Stimulated activated CD4-positive, alpha-beta T cell treated with anti-CD3 and anti-CD28 coated beads, Interleukin-15, amount 100 ng/mL, for 24 hours (primary cell): ENCODE data around the gene AMZ1.
A peak's percentile ranks its signal among the peaks of the same experiment; 100 is the strongest.
"Not testable (repeated sequence)": the region's sequence is repeated elsewhere in the genome, so short reads cannot be mapped to it uniquely, and the experiment has no call there.

Experiments used
- DNase-seq: peaks from one replicate; pipeline ENCODE4 v3.0.0-alpha.2; 2020

AMZ1 gene

DNA sequence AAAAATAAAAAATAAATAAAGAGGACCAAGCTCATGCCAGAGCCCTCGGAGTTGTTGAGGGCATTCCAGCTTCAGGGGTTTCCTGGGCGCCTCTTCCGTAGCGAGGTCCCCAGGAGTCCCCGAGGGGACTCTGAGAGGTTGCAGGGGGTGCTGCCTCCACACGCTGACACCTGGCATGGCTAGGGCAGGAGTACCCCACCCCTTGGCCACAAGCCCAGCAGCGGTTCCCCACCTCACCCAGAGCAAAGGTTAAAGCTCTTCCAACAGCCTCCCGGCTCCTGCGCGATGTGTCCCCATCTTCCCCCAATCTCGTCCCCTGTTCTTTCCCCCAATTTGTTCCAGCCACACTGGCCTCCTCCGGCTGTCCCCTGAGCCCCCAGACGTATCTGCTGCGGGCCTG, 4.5 kb downstream of the AMZ1 start:
- no peak for DNase-seq

DNA sequence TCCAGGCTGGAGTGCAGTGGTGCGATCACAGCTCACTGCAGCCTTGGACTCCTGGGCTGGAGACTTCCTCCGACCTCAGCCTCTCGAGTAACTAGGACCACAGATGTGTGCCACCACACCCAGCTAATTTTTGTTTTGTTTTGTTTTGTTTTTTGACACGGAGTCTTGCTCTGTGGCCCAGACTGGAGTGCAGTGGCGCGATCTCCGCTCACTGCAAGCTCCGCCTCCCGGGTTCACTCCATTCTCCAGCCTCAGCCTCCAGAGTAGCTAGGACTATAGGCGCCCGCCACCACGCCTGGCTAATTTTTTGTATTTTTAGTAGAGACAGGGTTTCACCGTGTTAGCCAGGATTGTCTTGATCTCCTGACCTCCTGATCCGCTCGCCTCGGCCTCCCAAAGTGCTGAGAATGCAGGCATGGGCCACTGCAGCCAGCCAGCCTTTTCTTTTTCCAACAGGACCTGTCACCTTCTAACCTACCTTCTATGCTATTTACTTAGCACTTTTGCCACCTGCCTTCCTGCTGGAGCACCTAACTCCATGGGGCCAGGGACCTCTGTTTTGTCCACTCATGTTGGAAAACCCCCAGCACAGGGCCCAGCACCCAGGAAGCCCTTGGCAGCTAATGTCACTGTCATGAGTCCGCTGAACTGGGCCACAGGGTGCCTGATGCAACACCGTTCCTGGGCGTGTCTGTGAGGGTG, 5.6 kb downstream of the AMZ1 start:
- DNase-seq: not testable (repeated sequence)

DNA sequence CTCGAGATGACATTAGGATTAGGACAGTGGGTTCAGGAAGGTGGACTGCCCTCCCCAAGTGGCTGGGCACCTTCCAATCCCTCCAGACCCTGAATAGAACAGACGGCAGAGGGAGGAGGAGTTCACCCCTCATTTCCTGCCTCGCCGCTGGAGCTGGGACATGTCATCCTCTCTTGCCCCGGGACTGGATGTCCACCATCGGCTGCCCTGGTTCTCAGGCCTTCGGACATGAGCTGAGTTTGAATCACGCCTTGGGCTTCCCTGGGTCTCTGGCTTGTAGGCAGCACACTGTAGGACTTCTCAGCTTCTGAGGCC, 6.1 kb downstream of the AMZ1 start:
- not testable (repeated sequence) for DNase-seq

DNA sequence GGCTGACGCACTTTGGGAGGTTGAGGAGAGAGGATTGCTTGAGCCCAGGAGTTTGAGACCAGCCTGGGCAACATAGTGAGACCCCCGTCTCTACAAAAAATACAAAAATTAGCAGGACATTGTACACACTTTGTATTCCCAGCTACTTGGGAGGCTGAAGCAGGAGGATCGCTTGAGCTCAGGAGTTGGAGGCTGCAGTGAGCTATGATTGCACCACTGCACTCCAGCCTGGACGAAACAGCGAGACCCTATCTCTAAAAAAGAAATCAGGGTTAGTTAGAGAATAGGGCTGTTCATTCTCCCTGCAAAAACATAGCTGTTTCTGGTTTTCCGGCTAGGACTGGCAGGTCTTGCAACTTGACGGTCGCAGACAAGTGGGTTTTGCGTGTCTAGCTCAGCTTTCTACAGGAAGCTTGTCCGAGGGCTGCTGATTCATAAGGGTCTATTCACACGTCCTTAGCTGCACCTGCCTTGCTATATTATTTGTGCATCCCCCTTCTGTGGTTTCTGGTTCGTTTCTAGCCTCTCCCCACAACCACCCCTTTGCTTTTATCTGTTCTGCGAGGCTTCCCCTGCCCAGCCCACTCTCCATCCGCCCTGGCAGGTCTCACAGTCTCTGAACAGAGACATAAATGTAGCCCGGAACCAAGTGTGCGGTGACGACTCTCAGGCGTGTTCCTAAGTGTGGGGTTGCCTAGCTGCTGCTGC, 10.7 kb downstream of the AMZ1 start:
- peak; percentile 72 for DNase-seq

DNA sequence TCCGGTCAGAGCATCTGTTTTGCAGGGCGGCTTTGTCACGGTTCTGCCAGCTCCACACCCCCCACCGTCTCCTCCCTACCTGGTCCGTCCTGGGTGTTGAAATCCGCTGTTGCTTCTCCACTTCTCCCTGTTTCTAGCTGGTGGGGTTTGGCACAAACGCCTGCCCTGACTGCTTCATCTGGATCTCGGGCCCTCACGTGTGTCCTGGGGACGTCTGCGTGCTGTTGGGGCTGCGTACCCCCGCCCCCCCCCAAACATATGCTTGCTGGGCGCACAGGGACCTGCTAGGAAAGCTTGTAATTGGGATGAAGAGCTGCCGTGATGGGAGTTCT, 11.3 kb downstream of the AMZ1 start:
- DNase-seq: no peak

DNA sequence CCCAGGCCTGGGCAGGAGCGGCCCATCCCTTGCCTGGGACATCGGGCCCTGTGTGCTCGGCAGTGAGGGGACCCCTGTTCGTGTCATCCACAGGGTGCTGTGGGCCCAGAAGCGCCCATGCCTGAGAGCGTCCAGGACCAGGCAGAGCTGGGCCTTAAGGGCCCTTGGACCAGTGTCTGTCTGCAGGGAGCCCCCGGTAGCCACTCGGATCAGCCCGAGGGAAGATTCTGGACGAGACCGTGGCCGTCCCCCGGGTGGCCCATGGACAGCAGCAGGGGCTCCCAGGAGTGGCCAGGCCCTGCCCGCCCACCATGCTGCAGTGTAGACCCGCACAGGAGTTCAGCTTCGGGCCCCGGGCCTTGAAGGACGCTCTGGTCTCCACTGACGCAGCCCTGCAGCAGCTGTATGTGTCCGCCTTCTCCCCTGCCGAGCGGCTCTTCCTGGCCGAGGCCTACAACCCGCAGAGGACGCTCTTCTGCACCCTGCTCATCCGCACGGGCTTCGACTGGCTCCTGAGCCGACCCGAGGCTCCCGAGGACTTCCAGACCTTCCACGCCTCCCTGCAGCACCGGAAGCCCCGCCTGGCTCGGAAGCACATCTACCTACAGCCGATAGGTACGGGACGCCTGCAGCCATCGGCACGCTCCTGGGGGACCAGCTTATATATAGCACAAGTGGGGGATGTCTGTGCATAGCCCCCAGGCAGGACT, 12.3 kb downstream of the AMZ1 start:
- DNase-seq: no peak

DNA sequence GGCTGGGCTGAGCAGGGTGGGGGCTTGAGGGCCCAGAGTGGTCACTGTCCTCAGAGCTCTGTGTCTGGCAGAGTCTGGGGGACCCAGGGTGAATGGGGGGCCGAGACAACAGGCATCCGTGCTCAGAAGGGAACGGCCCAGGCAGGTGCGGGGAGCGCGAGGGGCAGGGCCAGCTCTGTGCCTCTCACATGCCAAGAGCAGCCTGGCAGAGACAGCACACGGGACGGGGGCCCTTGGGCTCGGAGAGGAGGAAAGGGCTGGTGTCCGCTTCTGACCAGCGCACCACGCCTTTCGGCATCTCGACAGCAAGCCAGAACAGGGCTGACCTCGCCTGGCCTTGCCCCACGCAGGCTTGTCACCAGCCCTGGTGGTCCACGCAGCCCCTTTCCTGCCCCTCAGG, 13.4 kb downstream of the AMZ1 start:
- no peak for DNase-seq

DNA sequence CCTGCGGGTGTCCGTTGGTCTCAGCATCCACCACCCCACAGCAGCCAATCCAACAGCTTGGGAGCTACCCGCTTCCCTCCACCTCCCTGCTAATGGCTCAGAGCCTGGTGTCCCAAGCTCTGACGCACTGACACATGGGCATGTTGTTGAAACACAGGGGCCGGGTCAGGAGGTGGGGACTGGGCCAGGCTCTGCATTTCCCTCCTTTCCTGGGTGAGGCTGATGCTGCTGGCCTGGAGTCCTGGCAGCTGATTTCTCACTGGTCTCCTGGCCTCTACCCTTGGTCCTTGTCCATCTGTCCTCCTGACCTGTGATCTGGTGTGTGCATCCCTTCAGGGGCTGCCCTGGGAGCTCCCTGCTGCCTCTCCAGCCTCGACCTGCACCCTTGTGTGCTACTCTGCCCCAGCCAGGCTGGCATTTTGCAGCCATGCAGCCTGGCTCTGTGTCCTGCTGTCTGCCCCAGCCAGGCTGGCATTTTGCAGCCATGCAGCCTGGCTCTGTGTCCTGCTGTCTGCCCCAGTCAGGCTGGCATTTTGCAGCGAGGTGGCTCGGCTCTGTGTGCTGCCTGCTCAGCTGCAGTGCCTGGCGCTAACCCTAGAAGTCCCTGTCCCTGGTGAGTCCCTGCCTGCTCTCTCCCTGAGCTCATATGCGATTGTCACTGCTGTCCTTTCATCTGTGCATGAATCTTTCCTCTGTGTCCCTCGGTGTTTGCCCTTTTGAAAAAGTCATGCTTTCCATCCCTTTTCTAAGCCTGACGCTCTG, 14.0 kb downstream of the AMZ1 start:
- DNase-seq: no peak

DNA sequence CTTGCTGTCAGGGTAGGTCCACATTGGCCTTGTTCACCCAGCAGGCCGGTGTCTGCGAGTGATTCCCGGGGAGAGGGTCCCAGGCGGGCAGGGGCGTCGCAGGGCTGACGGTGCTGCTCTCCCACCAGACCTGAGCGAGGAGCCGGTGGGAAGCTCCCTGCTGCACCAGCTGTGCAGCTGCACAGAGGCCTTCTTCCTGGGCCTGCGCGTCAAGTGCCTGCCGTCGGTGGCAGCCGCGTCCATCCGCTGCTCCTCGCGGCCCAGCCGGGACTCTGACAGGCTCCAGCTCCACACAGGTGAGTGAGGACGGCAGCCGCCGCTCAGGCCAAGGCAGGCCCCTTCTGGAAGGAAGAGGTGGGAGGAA, 14.6 kb downstream of the AMZ1 start:
- DNase-seq: no peak

DNA sequence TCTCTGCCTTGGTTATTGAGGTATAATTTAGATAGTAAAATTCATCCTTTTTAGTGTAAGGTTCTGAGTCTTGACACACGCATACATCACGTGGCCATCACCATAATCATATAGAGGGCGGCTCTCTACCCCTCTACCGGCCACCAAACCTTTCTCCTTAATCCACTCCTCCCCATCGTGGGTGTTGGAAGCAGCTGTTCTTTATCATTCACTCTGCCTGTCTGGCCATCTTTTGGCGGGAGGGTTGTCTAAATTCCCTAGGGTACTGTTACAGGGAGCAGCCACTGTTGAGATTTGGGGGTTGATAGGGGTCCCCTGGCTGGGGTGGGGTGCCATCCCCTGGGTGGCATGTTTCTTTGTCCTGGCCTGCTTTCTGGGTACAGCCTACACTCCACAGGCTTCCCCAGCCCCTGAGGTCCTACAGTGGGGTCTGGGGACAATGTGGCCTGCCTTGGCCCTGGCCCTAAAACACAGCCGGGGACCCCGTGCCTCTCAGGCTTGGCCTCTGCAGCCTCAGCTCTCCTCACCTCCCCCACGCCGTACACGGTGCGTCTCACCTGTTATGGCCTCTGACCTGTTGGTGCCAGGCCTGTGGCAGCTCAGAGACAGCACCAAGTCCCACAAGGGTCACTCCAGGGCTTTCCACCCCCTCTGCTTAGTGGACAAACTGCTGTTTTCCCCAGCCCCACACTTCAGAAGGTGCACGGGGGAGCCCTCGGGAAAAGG, 17.5 kb downstream of the AMZ1 start:
- DNase-seq: no peak

DNA sequence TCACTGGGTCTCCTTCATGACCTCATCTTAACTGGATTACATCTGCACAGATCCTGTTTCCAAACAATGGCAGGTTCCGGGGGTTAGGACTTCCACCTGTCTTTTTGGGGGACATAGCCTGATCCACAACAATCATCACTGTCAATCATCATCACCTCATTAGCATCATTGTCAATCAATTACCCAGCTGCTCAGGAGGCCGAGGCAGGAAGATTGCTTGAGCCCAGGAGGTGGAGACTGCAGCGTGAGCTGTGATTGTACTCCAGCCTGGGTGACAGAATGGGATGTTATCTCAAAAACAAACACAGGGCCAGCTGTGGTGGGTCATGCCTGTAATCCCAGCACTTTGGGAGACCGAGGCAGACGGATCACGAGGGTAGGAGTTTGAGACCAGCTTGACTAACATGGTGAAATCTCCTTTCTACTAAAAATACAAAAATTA, 18.7 kb downstream of the AMZ1 start:
- no peak for DNase-seq

DNA sequence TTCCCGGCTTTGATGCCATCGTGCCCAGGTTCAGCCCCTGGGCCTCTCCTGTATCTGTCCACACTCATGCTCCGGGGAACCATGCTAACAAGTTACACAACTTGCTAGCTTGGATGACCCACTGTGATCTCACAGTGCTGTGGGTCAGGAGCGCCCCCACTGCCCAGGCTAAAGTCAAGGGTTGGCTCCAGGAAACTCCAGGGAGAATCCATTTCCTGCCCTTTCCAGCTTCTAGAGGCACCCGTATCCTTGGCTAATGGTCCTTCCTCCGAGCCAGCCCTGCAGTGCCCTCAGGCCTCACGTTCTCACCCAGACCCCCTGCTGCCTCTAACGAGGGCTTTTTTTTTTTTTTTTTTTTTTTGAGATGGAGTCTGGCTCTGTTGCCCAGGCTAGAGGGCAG, 19.5 kb downstream of the AMZ1 start:
- no peak for DNase-seq

DNA sequence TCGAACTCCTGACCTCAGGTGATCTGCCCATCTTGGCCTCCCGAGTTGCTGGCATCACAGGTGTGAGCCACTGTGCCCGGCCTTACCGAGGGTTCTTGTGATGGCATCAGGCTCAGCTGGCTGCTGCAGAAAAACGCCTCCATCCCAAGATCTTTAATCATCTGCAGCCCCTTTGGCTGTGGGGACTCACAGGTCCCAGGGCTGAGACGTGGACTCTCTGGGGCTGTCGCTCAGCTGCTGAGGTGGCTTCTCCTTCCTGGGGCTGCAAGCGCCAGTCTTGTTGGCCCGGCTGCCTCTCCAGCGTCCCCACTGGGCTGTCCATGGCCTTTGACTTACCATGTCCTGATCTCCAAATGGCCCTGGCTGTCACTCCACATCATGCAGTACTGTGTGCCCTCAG, 20.0 kb downstream of the AMZ1 start:
- DNase-seq: no peak

DNA sequence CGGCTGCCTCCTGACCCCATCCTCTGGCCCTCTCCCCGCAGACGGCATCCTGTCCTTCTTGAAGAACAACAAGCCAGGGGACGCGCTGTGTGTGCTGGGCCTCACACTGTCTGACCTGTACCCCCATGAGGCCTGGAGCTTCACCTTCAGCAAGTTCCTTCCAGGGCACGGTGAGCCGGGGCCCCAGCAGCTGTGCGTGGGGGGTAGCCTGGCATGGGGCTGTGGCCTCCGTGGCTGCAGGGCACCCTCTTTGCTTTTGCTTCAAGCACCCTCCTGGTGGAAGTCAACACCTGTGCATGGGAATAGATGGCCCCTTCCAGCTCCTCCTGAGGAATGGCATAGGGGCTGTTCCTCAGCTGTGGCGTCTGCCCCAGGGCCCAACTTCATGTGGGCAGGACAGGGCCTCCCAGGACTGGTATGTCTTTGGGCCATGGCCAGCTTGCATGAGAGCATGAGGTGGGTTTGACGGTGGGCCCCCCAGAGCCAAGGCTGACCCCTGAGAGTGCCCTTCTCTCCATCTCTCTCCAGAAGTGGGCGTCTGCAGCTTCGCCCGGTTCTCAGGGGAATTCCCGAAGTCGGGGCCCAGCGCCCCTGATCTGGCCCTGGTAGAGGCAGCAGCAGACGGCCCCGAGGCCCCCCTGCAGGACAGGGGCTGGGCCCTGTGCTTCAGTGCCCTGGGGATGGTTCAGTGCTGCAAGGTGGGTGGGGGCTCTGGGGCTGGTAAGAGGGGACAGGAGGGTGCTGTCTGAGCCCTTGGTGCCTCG, 20.7 kb downstream of the AMZ1 start:
- DNase-seq: no peak

DNA sequence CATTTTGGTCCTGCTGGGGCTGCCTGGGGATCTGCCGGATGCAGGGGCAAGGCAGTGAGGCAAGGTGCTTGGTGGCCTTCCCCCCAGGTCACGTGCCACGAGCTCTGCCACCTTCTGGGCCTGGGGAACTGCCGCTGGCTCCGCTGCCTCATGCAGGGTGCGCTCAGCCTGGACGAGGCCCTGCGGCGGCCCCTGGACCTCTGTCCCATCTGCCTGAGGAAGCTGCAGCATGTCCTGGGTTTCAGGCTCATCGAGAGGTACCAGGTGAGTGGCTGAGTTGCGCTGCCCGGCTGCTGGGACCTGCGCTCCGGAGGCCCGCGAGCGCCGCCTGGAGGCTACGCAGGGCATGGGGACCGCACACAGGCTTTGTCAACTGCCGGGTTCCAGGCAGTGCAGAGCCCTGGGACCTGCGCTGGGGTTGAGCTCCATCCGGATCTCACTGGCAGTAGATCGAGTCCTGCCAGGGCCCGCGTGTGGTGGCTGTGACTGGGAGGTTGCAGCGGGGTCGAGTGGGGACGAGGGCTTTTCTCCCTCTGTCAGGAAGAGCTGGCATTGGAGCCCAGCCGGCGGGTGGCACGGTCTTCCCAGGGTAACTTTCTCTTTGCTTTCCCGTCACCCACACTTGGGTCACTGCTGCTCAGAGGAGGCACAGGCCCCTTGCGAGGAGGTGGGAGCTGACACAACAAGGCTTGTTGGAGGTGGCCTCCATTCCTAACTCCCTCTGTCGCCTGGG, 21.7 kb downstream of the AMZ1 start:
- peak; percentile 84 for DNase-seq

DNA sequence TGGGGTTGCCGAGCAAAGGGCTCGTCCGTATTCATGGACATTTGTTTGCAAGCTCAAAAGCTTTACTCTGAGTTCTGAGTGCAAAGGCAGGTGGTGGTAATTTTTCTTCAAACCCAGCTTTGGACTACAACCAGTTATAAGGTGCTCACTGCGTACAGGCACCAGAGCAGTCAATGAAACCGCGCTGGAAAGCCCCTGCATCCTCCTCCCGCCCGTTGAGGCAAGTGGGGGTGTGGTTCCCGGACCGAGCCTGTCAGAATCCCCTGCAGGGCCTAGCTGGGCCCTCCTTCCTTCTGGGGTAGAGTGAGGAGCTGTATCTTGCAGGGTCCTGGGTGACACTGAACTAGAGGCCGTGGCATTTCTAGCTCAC, 22.3 kb downstream of the AMZ1 start:
- peak; percentile 65 for DNase-seq

DNA sequence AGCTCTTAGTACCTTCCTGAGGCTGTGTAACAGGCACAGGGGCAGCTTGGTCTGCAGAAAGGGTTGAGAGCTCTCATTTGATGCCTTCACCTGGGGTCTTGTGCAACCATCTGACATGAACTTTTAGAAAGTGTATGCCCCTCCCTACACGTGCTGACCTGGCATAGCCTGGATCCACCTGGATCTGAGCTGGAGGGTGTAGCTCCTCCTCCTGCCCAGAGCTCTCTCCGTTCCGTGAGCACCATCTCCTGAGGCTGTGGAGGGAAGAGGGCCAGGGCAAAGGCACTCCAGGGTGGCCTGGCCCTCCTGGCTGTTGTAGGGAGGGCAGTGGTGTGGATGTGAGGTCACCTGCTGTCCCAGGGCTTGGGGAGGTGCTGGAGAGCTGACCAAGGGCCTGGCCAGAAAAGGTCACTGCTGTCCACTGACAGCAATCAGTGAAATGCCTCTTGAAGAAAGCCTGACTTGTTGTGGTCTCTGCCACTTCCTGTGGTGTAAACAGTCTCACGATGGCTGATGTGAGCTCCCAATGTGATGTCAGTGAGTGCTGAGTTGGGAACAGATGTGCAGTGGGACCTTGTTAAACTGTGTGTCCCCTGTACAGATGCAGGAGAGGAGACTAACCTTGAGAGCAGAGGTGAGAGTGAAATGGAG, 23.0 kb downstream of the AMZ1 start:
- peak; percentile 38 for DNase-seq

DNA sequence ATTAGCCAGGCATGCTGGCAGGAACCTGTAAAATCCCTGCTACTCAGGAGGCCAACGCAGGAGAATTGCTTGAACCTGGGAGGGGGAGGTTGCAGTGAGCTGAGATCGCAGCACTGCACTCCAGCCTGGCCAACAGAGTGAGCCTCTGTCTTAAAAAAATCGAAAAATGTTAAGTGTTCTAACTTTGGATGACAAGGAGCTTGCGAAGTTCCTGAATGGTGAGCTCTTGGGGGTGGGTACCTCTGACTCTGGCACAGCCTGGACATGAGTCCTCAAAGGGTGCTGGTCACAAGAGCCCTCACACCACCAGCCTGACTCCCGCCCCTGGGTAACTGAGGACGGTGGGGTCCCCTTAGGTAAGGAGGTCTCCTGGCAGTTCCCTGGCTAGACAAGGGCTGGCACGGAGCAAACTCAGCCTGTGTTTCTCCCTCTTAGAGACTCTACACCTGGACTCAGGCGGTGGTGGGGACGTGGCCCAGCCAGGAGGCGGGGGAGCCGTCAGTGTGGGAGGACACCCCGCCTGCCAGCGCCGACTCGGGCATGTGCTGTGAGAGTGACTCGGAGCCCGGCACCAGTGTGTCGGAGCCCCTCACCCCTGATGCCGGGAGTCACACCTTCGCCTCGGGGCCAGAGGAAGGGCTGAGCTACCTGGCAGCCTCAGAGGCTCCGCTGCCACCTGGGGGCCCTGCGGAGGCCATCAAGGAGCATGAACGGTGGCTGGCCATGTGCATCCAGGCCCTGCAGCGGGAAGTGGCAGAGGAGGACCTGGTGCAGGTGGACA, 24.1 kb downstream of the AMZ1 start:
- no peak for DNase-seq

DNA sequence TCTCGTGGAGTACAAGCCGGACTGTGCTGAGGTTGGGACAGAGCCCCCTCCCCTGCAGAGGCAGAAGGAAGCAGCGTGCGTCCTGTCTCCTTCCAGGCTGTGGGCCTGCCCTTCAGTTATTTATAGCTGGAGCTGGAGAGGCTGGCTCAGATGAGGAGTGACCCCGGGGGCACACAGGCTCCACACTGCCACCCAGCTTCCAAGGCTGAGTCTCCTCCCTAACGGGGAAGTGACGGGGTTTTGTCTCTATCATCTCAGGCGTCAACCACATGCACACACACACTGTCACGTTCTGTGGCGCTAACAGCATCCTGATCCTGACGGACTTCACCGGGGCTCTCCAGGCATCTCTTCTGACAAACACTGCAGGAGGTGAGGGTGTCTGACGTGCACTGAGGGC, 25.4 kb downstream of the AMZ1 start:
- no peak for DNase-seq

DNA sequence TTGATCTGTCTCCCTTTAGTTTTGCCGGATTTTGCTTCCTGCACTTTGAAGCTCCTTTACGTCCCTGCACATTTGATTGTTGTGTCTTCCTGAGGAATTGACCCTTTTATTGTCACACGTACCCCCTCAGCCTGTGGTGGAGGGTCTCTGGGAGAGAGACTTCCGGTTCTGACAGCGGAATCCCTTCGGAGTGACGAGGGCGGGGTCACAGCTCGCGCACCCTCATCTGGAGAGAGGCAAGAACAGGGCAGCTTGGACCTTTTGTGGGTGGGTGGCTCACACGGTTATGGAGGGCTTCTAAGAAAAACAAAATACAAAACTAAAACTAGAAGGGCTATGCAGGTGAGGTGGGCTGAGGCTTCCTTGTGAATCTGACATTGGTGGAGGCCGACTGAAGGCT, 26.0 kb downstream of the AMZ1 start:
- no peak for DNase-seq
